ENCODE results near the gene PPA1. TPM values are rescaled to one million over a fixed set of nuclear protein-coding genes. Genes with fewer than 3 reads are reported as not detected.

The PPA1 gene
- total and polyA plus RNA-seq, 2 experiments from 2014 or later = 44.9 to 86.0 TPM

DNA sequence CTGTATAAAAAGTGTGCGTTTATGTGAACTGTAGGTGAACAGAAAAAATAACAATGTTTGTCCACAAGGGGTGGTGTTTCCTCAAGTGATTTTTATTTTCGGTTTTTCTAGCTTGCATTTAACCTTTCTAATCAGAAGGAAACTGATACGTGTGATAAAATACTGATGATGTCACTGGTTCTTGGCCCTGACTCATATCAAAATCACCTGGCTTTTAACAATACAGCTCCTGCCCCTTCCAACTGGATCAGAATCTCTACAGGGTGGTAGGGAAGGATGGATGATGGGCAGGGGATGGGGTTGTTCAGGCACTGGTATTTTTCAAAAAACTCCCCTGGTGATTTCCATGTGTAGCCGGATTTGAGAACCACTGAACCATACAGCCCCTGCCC is 39.7 kb upstream of the PPA1 start:
- DNase-seq (ENCODE audit: low read depth in 1 of 2, low spot score in 1 of 2) = peak in 1 of 2 donors; percentile 43

DNA sequence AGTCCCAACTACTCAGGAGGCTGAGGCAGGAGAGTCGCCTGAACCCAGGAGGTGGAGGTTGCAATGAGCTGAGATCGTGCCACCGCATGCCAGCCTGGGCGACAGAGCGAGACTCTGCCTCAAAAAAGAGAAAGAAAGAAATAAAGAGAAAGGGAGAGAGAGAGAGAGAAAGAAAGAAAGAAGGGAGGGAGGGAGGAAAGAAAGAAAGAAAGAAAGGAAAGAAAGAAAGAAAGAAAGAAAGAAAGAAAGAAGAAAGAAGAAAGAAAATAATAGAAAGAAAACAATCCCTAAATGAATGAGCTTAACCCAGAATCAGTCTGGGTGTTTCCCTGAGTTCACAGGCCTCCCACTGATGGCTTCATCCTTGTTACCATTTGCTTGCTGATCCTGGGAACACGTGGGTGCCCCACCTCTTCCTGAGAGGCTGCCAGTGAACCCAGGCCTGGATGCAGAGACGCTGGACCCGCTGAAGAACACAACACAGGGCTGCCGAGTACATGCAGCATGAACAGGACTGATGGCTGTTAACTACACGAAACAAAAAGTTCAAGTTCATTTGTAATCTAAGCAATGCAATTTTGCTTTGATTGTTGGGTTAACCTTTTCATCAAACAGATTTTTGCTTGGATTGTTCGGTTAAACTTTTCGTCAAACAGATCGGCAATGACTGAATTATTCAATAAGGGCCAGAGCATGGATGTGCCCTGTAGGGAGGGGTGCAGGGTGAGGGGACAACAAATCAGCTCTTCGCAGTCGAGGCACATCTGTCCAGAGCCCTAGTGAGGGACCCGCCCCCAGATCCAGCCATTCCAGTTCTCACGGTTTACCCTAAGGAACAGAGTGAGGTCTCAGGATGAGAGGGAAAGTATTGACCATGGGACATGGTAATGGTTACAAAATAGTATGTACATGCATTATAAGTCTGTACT is 39.0 kb upstream of the PPA1 start:
- DNase-seq (ENCODE audit: low read depth in 1 of 2, low spot score in 1 of 2) = no peak
- H3K27me3 ChIP-seq = no peaks in the 10 kb centered on the region
- H3K27ac ChIP-seq = no peak overlapping the region
- no peaks in the 10 kb centered on the region for H3K36me3 ChIP-seq
- H3K4me3 ChIP-seq = no peak overlapping the region
- no peaks in the 10 kb centered on the region for H3K9me3 ChIP-seq (ENCODE audit: low read depth)
- H3K4me1 ChIP-seq (ENCODE audit: low read depth) = no peaks in the 10 kb centered on the region
- no peak for TF ChIP-seq CTCF (IDR thresholded peaks at IDR 0.05; ENCODE audit: low read depth, low read length)

More for the DNA sequence above, 39.7 kb upstream of the PPA1 start:
- Histone ChIP-seq H3K9me3 (ENCODE audit: low read depth) (no peaks in the 10 kb centered on the region), H3K27me3 (no peaks in the 10 kb centered on the region), H3K4me3 (no peak overlapping the region), H3K27ac (no peak overlapping the region), H3K36me3 (no peaks in the 10 kb centered on the region), H3K4me1 (ENCODE audit: low read depth) (no peaks in the 10 kb centered on the region)
- peak; percentile 50 for TF ChIP-seq CTCF (IDR thresholded peaks at IDR 0.05; ENCODE audit: low read depth, low read length)

DNA sequence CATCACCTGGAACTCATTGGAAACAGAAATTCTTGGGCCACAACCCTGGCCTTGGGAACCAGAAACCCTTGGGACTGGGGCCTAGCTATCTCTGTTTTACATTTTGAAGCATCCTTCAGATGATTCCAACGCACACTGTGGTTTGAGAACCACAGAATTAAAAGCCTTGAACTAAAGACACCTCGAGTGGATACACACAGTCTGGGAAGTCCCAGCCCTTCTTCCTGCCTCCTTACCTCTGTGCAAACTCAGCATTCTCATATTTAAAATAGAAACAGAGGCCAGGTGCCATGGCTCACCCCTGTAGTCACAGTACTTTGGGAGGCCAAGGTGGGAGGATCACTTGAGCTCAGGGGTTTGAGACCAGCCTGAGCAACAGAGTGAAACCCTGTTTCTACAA is 37.7 kb upstream of the PPA1 start:
- Histone ChIP-seq H3K27me3 (no peaks in the 10 kb centered on the region), H3K36me3 (no peaks in the 10 kb centered on the region), H3K4me1 (ENCODE audit: low read depth) (no peaks in the 10 kb centered on the region), H3K27ac (no peak overlapping the region), H3K4me3 (no peak overlapping the region), H3K9me3 (ENCODE audit: low read depth) (no peaks in the 10 kb centered on the region)
- DNase-seq (ENCODE audit: low read depth in 1 of 2, low spot score in 1 of 2) = no peak
- no peak for TF ChIP-seq CTCF (IDR thresholded peaks at IDR 0.05; ENCODE audit: low read depth, low read length)

GRCh38 chr10:70269741-70270140 is 36.5 kb upstream of the PPA1 start:
- no peaks in the 10 kb centered on the region for H3K9me3 ChIP-seq (ENCODE audit: low read depth)
- no peaks in the 10 kb centered on the region for H3K4me1 ChIP-seq (ENCODE audit: low read depth)
- H3K27me3 ChIP-seq = no peaks in the 10 kb centered on the region
- DNase-seq (ENCODE audit: low read depth in 1 of 2, low spot score in 1 of 2) = no peak
- no peak overlapping the region for H3K4me3 ChIP-seq
- no peaks in the 10 kb centered on the region for H3K36me3 ChIP-seq
- no peak overlapping the region for H3K27ac ChIP-seq
- TF ChIP-seq CTCF (IDR thresholded peaks at IDR 0.05; ENCODE audit: low read depth, low read length) = no peak

GRCh38 chr10:70268376-70268775 is 35.1 kb upstream of the PPA1 start:
- Histone ChIP-seq H3K9me3 (ENCODE audit: low read depth) (no peaks in the 10 kb centered on the region), H3K36me3 (no peaks in the 10 kb centered on the region), H3K27ac (no peak overlapping the region), H3K4me1 (ENCODE audit: low read depth) (no peaks in the 10 kb centered on the region), H3K27me3 (no peaks in the 10 kb centered on the region), H3K4me3 (no peak overlapping the region)
- TF ChIP-seq CTCF (IDR thresholded peaks at IDR 0.05; ENCODE audit: low read depth, low read length) = no peak
- DNase-seq (ENCODE audit: low read depth in 1 of 2, low spot score in 1 of 2) = no peak
